HG02588 (cell line): ENCODE measurements around the gene BFSP2.
"Not testable (repeated sequence)": the region's sequence is repeated elsewhere in the genome, so short reads cannot be mapped to it uniquely, and the experiment has no call there.

Experiments
- ATAC-seq: cut with Tn5 transposase; IDR thresholded peaks from one replicate; pipeline ENCODE4 v1.9.1; 2021; ENCODE audit warnings: mild to moderate bottlenecking, moderate library complexity; ENCODE audit not compliant: unreplicated experiment

BFSP2 gene

DNA sequence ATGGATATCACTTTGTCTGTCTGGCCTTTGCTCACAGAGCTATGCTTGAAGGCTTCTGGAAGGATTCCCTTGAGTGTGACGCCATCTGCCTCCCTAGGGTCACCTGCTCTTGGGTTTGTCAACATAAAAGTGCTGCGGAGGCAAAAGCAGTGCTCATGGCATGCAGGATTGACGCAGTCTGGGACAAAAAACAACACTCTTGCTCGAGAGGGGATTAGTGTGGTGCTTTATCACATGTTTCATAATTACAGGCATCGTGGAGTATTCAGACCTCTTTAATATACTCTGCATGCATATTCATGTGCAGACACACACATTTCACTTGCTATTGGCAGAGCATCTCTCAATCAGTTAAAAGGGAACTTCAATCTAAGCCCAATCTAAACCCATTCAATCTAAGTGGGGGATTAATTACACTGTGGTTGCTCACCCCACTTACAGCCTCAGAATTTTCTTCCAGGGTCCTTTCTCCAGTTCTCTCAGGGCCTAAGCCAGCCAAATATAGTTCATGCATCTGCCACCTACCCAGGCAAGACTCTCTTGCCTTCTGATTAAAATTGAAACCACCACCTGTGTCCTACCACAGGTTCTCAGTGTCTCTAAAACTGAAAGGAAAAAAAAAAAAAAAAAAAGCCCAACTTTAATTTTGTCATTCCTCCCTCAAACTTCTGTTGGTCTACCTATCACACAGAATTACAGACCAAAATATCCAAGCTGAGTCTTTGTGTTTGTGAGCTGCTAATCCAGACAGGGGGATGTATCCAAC lies 75.6 kb downstream of the BFSP2 start:
- peak; percentile 75 for ATAC-seq

DNA sequence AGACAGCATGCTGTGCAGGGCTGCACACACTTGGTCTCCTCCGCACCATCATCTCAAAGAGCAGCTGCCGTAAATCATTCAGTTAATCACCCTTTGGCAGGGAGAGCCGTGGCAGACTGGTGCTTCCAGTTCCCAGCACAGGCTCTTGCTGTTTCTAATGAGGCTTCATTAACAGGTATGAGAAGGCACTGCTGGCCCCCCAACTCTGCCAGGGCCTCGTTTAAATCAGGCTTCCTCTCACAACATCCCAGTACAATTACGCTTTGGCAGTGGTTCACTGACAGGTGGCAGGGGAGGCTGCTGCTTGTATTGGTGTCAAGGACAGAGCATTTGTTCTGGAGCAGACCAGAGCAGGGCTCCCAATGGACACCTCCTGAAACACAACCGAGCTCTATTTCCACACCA lies 77.1 kb downstream of the BFSP2 start:
- no peak for ATAC-seq

DNA sequence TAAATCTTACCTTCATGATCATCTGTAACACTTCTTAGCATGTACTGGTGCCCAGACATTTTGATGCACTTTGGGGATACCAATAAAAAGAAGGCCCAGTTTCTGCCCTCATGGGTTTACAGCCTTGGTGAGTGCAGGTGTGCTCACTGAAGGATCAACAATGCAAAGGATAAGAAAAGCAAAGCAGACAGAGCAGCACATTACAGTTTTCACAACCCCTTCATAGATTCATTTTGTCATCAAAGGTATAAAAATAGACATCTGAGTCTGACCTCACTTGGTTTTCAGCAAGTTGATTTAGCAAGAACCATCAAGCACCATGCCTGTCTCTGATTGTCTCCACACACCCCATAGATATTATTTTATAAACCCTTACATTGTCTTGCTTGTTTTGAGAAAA lies 77.6 kb downstream of the BFSP2 start:
- ATAC-seq = peak; percentile 42

DNA sequence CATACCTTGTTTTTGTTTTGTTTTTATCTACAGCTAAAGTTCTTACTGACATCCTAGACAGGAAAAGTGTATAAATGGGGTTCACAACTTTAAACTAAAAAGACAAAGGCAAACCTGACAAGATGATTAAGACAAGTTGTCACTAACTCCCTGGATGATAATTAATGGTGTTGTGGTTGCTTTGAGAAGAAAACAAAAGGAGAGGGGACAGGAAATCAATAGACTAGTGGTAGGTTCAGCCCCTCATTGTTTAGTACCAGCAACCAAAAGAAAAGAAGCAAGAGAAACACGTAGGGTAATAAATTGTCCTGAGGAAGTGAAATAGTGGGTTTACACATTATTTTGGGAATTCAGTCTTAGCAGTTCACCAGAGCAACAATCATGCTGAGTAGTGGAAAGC lies 78.8 kb downstream of the BFSP2 start:
- ATAC-seq = no peak

DNA sequence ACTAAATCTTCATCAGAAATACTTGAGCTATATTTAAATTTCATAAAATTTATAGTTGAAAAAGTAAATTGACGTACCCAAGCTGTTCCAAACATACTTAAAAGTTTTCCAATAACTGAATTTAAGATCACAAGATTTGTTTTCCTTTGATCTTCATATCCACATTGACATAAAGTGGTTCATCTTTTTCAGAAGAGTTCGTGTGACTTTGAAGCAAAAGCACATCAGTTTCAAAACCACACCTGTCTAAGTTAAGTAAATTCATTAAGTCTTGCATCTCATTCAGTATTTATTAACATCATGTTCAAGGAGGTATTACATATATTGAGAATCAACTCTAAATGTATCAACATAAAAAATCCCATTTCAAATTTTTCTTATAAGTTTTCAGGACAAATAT lies 79.5 kb downstream of the BFSP2 start:
- no peak for ATAC-seq

DNA sequence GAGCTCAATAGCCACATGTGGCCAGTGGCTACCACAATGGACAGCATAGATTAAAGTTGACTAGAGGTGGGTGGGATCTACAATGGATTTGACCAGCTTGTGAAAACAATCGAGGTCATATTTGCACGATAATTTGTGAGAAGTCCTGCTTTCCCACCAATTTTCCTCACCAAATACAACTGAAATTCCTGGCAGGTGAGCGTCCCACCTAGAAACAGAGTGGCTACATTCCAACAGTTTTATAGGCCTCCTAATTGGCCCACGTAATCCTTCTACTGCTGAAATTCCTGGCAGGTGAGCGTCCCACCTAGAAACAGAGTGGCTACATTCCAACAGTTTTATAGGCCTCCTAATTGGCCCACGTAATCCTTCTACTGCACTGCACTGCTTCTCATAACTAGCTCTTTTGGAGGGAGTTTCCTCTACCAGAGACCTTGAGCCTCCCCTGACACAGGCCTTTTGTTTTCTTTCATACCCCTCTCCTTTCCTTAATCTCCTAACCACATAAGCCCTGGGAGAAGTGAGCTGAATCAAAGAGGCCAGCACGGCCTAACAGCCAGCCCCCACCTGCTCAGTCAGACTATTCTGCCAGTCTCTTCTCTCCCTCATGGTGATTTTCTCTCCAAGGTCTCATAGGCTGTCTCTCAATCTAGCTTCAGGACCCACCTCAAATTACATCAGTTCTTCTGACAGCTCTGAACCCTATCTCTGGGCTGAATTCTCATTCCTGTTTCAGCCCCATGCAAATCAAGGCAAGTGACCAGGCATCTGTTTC lies 80.2 kb downstream of the BFSP2 start:
- ATAC-seq = peak; percentile 58

DNA sequence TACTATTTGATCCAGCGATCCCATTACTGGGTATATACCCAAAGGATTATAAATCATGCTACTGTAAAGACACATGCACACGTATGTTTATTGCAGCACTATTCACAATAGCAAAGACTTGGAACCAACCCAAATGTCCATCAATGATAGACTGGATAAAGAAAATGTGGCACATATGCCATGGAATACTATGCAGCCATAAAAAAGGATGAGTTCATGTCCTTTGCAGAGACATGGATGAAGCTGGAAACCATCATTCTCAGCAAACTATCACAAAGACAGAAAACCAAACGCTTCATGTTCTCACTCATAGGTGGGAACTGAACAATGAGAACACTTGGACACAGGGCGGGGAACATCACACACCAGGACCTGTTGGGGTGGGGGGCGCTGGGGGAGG lies 82.6 kb downstream of the BFSP2 start:
- ATAC-seq = not testable (repeated sequence)

DNA sequence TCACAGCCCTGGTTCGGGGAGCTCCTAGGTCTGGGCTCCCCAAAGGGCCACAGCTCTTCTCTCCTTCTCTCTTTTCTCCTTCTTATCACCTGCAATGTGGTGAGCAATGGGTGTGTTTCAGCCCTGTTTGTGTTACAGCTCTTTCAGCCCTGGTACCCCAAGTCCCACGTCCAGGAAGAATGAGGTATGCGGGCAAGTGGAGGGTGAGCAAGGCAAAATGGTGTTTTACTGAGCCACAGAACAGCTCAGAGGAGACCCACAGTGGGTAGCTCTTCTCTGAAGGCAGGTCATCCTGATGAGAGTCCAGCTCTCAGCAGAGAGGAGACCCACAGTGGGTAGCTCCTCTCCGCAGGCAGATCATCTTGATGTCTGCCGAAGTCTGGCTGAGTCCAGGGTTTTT lies 86.8 kb downstream of the BFSP2 start:
- no peak for ATAC-seq

DNA sequence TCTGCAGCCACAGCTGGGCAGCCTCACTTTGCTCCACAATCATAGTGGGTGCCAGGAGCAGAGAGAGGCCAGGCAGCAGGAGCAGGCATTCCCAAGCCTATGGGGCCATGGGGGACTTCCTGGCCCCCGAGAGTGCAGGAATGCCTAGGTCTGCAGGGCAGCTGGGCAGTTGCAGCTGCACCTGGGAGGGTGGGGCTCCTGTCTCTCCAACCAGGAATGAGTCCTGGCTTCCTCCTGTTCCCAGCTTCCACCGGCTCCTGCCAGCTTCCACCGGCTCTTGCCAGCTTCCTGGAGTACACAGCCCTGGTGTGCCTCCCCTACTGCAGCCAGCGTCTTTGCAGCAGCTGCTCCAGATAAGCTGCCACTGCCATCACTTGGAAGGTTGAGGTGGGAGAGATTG lies 87.3 kb downstream of the BFSP2 start:
- no peak for ATAC-seq

DNA sequence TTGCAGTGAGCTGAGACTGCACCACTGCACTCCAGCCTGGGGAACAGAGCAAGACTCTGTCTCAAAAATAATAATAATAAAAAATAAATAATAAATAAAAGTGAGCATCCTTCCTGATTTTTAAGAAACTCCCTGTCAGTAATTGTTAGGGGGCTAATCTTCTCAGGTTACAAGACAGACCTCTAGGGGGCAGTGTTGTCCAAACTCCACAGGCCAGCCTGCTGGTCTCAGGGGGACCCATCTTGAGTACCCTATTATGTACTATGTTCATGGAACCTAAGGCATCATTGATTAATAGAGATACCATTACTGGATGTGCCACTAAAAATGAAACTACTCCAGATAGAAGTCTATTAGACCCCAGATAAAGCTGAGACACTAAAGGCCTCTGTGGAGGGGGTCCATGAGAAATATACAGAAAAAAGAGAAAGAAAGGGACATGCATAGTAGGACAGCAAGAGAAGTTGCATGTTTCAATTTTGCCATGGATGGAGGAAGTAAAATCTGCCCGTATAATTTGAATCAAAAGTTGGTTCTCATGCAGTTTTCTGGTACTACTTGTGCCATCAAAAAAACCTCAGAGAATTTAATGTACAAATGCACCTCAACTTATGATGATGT lies 88.2 kb downstream of the BFSP2 start:
- ATAC-seq = no peak

DNA sequence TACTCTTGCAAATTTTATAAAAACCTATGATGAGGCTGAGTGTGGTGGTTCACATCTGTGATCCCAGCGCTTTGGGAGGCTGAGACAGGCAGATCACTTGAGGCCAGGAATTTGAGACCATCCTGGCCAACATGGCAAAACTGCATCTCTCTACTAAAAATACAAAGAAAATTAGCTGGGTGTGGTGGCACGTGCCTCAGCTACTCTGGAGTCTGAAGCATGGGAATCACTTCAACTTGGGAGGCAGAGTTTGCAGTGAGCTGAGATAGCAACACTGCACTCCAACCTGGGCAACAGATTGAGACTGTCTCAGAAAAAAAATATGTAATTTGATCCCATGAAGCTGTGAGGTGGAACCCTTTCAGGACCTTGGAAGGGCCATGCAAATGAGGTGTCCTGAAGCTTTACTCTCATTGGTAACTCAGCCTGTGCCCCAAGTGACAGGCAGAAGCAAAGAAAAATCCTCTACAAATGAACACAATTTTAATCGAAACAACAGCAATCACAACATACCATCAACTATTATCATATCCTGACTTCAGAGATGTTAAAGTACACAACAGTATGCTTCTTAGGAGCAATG lies 89.0 kb downstream of the BFSP2 start:
- ATAC-seq = no peak

DNA sequence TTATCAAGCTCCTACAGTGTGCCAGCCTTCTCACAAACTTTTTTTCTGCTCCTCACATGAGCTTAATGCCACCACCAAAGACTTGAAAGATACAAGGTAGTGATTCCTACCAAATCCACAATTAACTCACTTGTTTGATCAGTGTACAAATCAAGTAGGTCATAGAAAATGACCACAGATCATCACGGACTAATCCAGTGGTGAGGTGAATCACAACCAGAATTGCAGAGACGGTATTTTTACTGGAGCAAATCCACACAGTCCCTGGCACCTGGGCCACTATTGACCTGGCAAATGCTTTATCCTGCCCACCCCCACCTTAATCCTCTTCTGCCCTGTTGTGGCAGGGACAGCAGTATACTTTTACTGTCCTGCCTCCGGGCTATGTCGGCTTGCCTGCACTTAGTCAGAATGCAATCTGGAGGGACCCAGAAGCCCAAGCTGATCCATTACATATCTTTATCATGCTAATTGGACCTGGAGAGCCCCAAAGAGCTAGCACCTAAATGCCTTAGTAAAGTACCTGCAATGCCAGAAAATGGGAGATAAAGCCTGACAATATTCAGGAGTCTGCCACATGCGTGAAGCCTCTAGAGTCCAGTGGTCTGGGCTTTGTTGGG lies 89.7 kb downstream of the BFSP2 start:
- no peak for ATAC-seq

DNA sequence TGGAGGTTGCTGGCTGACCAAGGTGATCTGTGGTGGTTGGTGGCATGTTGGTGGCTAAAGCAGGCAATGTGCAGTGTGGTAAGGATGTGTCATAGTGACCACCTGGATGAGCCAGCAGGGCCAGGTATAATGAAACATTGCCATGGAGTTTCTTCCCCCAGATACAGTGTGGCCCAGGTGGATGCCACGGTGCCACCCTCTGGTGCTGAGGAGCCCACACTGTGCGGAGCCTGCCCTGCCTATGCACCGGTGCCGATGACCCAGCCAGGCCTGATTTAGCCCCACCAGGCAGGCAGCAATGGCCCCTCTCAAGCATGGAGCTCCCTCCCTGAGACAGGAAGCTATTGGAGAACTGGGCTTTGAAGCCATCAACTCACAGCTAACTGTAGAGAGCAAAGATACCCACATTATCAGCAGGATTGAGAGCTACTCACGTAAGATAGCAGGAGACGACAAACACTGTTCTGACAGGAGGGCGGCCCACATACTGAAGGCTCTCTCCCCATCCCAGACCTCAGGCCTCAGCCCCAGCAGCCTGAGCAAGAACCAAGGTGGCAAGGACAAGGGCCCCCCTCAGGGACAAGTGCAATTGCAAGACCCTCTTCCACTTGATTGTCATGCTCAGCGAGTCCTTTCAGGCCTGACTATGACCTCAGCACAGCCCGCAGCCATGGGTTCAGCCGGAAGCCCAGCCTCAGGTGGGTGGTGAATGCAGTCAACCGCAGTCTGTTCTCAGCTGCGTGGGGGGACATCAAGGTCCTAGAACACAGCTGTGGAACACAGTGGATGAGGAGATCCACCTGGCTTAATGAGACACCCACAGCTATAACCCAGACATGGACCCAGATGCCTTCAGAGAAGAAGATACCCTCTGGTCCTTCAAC lies 90.9 kb downstream of the BFSP2 start:
- ATAC-seq = peak; percentile 81

DNA sequence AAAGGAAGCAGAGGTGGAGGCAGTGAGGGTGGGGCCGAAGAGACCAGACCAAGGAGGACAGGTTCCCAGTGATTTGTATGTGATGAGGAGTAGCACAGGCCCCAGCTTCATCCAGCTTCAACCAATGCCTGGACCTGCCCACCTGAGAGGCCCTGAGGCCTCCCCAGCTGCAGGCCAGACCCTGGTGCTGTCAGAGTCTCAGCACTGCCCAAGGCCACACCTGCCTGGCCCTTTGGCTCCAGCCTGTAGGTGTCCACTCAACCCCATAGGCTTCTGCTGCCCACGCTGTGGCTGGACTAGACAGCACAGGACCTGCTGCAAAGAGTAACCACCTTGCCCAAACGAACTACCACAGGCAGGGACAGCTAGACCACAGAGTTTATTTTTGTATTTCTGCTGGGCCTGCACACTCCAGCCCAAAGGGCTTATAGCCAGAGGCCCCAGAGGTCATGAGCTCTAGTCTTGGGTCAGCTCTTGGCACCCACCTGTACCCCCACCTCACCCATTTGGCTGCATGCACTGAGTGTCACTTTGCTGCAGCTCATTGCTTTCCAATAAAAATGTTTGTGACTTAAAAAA lies 91.7 kb downstream of the BFSP2 start:
- ATAC-seq = peak; percentile 28

DNA sequence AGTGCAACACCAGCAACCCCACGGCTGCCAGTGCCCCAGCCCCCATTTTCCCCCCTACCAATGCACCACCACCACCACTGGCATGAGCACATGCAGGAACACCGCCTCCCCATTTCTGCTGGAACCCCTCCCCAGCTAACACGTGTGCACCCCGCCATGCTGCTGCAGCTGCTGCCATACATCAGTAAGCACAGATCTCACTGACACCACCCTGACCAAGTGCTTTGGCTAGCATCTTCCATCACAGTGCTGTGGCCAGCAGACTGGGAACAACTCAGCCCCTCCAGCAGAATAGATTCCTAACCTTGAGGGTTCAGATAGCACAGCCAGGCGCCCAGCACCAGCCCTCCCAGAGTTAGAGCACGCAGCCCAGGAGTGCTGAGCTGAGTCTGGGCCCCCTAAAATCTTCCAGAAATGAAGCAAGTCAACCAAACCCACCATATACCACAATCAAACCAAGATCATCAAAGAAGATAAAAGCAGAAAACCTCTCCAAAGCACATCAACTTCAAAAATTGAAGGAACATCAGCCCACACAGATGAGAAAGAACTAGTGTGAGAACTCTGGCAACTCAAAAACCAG lies 92.4 kb downstream of the BFSP2 start:
- no peak for ATAC-seq

DNA sequence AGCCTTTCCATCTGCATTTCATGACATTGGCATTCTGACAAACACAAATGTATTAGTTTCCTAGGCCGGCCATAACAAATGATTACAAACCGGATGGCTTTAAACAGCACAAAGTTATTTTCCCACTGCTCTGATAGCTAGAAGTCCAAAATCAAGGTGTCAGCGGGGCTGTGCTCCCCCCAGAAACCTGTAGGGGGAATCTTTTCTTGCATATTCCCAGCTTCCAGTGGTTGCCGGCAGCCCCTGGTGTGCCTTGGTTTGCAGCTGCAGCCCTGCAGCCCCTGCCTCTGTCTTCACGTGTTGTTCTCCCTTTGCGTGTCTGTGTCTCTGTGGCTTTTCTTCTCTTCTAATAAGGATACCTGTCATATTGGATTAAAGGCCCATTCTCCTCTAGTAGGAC lies 94.6 kb downstream of the BFSP2 start:
- ATAC-seq = no peak

DNA sequence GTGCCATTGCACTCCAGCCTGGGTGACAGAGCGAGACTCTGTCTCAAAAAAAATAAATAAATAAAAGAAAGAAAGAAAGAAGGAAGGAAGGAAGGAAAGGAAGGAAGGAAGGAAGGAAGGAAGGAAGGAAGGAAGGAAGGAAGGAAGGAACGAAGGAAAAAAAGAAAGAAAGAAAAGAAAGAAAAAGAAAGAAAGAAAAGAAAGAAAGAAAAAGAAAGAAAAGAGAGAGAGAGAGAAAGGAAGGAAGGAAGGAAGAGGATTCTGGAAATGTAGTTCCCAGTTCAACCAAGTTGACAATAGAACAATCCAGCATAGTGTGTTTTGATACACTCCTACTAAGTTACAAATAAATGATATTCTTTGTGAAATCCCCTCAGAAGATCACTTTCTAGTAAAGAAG lies 102.7 kb downstream of the BFSP2 start:
- not testable (repeated sequence) for ATAC-seq

DNA sequence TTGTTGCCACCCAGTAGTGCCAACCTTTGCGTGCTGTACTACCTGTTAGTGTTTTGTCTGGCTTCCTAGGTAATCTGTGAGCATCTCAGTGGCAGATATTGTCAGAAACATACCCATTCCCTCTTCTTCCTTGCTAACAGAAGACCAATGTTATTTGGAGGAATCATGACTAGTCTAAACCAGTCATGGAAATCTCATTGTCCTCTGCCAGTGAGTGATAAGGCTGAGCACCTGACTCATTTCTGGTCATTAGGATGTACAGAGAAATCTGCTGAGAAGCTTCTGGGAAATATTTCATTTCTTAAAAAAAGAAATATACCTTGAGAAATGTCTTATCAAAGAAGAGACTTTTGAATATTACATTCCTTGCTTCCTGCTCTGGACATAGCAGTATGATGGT lies 103.6 kb downstream of the BFSP2 start:
- no peak for ATAC-seq

DNA sequence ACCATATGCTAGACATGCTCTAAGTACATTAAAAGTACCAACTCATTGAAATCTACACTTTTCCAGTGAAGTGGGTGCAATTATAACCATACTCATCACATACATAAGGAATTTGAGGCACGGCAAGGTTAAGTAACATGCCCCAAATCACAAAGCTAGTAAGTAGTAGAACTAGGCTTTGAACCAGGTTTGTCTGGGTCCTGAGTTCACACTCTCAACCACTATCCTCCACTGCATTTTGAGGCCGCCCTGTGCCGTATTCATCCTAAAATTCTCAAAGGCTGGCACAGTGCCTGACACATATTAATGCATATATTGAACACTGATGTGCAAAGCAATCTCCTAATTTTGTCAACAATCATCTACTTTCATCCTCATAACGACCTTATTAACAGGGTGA lies 104.9 kb downstream of the BFSP2 start:
- no peak for ATAC-seq
